Germinal center (tissue), 1 donor: ENCODE results near the gene ZNF160.
"Not testable (repeated sequence)": the region's sequence is repeated elsewhere in the genome, so short reads cannot be mapped to it uniquely, and the experiment has no call there.

Experiments
- DNase-seq: peaks from one replicate; pipeline ENCODE4 v3.0.0; 2012; ENCODE audit warnings: mixed read lengths, low spot score

ZNF160 gene

DNA sequence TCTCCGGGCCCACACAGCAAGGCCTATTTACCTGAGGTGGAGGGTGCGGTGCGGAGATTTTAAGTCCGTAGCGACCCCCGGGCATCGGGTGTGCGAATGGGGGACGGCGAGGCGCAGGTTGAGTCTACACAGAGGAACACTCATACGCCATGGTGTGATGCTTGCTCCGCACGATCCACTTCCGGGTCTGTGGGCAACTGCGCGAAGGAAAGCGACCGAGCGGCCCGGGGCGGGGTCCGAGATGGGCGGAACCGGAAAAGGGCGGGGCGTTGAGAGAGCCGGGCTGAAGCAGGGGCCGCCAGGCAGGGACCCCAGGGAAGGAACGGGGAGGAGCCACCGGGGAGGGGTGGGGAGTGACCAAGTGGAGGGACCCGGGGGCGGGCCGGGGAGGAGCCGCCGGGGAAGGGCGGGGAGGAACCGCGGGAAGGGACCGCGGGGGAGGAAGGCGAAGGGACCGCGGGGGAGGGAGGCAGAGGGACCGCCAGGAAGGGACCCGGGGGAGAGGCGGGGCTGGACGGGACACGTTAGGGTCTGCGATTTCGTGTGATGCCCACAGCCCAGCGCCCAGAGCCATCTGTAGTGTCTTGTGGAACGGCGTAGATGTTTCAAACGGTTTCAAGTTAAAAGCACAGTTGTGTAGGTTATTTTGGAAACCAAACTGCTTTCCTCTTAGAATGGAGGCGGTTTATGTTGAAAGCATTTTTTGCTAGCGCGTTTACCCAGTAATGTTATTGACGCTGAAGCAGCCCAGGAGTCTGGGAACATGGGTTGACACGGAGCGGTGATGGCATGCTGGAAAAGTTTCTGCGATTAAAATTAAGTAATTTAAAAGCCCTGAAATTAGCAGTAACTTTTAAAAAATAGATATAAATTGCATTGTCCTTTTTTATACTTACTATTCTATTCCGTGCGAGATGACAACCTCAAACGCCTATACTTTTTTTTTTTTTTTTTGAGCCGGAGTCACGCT lies at the start of gene ZNF160:
TSS of gene ZNF160 (minus strand) at position 189 of the 970 bp plus-strand sequence. CDS start 17,146 bp downstream, outside the sequence.
- peak; percentile 99 for DNase-seq

DNA sequence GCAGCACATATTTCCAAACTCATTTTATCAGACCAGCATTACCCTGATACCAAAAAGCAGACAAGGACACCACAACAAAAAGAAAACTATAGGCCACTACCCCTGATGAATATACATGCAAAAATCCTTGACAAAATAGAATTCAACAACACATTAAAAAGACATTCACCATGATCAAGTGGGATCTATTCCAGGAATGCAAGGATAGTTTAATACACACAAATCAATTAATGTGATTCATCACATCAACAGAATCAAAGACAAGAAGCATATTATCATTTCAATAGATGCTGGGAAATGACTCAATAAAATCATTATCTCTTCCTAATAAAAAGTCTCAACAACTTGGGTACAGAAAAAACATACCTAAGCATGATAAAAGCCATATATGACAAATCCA lies 44.4 kb upstream of the ZNF160 start:
- DNase-seq: no peak

DNA sequence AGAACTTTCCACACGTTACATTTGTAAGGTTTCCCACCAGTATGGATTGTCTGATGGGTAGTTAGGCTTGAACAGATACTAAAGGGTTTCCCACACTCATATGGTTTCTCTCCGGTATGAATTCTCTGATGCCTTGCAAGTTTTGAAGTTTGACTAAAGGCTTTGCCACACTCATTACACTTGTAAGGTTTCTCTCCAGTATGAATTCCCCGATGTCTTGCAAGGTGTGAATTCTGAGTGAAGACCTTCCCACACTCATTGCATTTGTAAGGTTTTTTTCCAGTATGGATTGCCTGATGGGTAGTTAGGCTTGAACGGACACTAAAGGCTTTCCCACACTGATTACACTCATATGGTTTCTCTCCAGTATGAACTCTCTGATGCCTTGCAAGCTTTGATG lies 37.1 kb upstream of the ZNF160 start:
- no peak for DNase-seq

DNA sequence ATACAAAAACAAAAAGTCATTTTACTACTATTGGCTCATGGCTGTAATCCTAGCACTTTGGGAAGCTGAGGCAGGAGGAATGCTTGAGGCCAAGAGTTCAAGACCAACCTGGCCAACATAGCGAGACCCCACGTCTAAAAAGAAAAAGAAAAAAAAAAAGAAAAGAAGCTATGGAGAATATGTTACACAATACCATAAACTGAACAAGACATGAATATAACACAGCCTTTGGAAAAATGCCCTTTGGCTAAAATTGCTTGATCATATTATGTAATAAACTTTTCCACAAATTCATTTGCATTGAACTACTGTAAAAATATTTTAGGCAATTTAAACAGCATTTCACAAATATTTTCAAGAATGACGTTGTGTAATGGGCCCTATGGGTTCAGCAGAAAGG lies 33.2 kb upstream of the ZNF160 start:
- DNase-seq: no peak

DNA sequence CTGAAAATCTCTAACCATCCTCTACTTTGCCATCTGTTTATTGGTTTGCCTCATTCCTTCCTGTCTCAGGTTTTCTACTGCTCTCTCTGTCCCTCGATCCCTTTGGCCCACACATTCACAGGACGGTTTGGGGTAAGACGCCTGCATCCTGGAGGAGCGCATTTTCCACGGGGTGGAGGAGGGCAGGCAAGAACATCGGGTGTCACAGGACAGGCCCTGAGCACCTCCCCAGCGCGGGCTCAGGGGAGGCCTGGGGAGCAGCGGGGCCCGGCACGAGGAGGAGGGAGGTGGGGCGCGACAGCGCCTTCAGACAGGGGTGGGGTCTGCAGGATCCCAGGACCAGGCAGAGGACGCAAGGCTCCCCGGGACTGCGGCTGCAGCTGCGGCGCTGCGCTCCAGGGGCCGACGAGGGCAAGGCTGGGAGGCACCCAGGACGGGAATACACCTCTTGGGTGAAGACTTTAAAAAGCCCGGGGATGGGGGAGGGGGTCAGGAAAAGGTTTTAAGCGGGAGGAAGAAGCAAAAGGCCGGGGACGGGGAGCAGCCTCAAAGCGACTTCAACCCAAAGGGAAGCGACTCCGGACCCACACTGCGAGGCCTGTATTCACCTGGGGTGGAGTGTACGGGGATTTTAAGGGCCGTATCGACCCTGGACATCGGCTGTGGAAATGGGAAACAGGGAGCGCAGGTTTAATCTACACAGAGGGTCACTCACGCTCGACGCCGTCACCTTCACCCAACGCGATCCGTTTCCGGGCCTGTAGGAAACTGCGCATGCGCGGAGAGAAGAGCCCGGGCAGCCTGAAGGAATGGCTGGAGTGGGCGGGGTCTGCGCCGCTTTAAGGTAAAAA lies 29.1 kb upstream of the ZNF160 start, which contains the start of gene ZNF415:
TSS of gene ZNF415 (minus strand) at position 770 of the 851 bp plus-strand sequence. CDS start 10,234 bp downstream, outside the sequence.
- DNase-seq: peak; percentile 78

DNA sequence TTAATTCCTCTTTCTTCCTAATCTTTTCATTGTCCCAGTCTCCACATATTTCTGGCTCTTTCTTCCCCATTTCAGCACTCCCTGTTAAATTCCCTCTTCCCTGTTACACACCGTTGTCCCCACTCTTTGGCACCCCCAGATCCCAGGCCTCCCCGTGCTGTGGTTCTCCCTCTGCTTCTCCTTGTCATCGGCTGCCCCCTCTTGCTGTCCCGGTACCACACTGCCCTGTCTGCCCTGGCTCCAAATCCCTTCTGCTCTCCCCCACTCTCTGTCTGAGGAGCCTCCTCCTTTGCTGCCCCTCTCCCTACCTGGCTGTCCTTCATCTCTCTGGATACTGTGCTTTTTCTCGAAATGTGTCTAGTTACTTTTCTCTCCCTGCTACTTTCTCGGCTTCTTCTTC lies 28.5 kb upstream of the ZNF160 start:
- DNase-seq: no peak

DNA sequence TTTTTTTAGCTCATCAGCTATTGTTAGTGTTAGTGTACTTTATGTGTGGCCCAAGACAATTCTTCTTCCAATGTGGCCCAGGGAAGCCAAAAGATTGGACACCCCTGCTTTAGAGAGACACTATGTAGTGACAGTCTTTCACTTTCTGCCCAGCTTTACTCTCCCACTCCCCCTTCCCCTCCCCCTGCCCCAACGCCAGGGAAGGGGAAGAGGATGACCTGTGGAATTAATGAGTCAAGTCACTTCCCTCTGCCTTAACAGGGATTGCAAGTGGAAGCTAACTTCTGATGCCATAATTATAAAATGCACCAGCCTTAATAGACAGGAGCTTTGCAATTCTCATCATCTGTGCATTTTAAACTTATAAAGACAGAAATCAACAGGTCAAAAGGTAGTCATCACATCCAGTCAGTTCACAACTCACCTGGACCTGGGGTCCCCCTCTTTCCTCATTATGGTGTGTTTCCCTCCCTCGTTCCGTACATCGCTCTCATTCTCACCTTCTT lies 27.9 kb upstream of the ZNF160 start:
- no peak for DNase-seq

DNA sequence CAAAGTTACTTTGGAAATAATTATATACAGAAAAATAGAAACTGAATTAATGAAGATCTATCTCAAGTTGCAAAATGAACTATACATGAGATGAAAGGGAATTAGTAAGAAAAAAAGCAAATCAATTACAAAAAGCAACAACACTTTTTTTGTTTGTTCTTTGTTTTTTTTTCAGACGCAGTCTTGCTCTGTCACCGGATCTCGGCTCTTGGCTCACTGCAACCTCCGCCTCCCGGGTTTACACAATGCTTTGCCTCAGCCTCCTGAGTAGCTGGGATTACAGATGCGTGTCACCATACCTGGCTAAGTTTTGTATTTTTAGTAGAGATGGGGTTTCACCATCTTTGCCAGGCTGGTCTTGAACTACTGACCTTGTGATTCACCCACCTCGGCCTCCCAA lies 27.3 kb upstream of the ZNF160 start:
- no peak for DNase-seq

DNA sequence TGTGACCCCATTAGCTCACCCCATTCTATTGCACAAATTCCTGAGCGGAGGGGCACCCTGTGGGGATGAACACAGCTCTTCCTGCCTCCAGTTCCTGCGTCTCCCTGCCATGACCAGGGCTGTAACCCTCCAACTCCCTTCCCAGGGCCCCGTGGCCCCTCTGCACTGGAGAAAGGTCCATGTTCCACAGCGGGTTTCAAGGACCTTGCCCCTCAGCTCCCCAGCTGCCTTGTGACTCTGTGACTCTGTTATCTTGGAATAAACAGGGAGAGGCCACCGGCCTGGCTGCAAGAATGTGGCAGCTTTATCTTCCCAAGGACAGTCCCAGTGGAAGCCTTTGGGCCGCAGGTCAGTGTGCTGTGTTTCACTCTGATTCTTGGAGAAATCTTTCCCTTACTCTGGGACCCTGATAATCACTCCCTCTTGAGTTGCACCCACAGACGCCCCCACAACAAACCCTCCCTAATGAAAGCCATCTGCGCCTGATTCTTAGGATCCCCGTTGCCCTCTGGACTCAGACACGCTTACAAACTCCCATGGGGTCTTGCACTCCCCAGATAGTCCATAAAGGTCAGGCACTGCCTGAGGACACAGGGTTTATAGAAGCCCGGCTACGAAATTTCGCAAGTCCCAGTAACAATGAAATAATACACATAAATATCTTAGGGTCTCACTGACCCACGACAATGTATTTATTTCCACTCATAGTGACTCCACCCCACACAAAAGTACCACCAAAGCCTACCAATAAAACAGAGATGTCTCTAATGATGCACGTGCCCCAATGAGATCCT lies 23.7 kb upstream of the ZNF160 start:
- DNase-seq: not testable (repeated sequence)

DNA sequence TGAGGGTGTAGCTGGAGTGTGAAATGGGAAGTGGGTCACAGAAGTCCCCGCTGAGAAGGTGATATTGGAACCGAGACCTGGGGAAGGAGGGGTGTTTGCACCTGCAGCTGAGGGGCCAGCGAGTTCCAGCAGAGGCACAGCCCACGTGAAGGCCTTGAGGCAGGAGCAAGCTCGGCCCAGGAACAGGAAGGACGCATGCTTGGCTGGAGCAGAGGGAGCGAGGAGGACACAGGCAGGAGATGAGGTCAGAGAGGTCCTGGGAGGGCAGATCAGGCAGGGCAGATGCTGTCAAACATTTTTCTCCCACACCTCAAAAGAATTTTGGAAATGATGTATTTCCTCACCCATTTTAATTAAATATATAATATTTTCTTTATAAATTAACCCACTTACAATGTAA lies 20.2 kb upstream of the ZNF160 start:
- DNase-seq: no peak

DNA sequence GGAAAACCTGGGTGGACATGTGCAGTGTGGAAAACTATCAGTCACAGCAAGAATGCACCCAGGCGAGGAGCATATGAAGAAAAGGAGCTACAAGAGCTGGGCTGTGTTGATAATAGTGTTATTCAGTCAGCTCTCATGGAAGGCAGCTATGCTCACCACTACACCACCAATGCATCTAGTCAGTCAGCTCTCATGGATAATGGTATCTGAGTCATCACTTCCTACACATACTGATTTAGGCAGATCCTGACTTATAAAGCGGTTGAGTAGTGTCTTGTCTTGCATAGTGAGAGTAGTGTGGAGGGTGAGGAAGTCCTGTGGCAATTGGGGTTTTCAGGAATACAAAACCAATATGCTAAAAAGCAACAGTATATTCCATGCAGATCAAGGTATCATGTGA lies 9.1 kb upstream of the ZNF160 start:
- DNase-seq: no peak

DNA sequence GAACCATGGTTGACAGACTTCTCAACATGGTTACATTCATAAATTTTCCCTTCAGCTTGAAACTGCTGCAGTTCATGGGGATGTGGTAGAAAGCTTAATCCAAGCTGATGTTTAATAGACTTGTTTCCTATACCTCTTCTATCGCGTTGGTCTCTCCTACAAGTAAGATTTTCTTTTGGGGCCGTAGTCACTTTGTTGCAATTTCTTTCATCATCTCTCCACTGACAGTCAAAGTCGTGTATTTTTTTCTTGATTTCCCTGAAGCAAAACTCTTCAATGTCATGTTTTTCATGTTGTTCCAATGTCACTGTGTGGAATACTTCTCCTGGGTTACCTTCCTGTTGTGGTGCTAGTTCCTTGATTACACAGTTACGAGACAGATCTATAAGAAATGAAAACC lies 6.3 kb upstream of the ZNF160 start:
- DNase-seq: no peak

DNA sequence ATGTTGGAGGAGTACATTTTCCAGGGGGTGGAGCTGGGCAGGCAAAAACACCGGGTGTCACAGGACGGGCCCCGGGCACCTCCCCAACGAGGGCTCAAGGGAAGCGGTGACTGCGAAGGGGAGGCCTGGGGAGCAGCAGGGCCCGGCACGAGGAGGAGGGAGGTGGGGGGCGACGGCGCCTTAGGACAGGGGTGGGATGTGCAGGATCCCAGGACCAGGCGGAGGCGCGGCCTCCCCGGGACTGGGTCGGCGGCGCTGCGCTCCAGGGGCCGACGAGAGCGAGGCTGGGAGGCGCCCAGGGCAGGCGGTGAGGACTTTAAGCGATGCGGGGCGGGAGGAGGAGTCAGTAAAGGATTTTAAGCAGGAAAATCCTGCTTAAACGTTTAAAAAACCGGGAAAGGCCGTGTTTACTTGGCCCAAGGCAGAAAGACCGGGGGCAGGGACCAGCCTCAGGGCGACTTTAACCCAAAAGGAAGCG lies 427 bp downstream of the ZNF160 start:
- DNase-seq: peak; percentile 15

DNA sequence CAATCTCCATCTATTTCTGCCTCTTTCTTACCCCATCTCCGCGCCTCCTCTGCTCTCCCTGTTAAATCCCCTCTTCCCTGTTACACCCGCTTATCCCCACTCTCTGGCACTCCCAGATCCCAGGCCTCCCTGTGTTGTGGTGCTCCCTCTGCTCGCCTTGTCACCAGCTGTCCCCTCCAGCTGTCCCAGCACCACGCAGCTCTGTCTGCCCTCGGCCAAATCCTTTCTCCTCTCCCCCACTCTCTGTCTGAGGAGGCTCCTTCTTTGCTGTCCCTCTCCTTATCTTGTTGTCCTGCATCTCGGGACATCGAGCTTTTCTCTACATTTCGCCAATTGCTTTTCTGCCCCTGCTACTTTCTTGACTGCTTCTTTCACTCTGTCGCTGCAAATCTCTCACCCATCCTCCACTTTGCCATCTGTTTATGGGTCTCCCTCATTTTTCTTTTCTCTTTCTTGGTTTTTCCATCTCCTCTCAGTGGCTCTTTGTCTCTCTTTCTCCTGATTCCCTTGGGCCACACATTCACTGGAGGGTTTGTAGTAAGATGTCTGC lies 941 bp downstream of the ZNF160 start:
- no peak for DNase-seq

DNA sequence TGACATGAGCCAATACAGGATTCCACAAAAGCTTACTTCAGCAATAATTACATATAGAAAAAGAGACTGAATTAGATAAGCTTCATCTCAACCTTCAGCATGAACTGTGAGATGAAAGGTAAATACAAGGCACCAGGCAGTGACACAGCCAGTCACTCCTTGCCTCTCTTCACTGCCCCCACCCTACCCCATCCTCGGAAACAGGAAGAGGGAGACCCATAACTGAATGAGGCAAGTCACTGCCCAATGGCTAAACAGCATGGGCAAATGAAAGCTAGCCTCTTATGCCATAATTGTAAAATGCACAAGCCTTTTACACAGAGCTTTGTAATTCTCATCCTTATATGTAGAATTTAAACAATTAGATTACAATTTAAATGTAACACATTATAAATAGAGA lies 1.7 kb downstream of the ZNF160 start:
- peak; percentile 14 for DNase-seq

DNA sequence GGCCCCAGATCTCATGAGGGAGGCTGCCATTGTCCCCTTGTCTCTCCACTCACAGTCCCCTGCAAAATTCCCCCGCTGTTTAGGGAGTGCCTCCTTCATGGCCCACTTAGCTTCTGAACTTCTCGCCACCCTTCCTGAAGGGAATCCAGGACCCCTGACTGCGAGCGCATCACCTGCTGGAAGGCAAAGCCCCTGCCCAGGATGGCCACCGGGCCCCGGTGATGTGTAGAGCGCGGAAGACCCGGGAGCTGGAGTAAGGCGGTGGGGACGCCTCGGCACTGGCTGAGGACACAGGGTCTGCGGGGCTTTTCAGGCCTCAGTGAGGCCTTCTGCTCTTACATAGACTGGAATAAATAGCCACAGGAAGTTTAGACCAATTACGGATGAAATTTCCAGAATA lies 4.7 kb downstream of the ZNF160 start:
- not testable (repeated sequence) for DNase-seq

DNA sequence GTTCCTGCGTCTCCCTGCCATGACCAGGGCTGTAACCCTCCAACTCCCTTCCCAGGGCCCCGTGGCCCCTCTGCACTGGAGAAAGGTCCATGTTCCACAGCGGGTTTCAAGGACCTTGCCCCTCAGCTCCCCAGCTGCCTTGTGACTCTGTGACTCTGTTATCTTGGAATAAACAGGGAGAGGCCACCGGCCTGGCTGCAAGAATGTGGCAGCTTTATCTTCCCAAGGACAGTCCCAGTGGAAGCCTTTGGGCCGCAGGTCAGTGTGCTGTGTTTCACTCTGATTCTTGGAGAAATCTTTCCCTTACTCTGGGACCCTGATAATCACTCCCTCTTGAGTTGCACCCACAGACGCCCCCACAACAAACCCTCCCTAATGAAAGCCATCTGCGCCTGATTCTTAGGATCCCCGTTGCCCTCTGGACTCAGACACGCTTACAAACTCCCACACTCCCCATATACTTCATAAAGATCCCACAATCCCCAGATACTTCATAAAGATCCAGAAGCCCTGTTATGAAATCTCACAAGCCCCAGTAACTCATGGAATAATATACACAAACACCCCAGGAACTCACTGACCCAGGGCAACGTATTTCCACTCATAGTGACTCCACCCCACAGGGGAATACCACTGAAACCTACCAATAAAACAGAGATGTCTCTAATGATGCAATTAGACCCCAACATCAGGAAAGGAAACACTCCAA lies 6.1 kb downstream of the ZNF160 start:
- not testable (repeated sequence) for DNase-seq

DNA sequence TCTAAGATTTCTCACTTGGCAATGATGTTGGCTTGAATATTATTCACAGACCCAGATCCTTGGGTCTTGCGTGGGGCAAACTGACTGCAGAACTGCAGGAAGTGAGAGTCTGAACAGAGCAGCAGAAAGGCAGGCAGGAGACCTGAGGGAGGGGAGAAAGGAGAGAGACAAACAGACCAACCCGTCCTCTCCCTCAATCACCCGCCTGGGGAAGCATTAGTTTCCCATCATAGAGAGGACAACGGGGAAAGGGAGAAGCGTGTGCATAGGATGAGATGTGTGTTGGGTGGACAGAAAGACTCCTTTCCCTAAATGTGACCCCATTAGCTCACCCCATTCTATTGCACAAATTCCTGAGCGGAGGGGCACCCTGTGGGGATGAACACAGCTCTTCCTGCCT lies 6.6 kb downstream of the ZNF160 start:
- DNase-seq: not testable (repeated sequence)

DNA sequence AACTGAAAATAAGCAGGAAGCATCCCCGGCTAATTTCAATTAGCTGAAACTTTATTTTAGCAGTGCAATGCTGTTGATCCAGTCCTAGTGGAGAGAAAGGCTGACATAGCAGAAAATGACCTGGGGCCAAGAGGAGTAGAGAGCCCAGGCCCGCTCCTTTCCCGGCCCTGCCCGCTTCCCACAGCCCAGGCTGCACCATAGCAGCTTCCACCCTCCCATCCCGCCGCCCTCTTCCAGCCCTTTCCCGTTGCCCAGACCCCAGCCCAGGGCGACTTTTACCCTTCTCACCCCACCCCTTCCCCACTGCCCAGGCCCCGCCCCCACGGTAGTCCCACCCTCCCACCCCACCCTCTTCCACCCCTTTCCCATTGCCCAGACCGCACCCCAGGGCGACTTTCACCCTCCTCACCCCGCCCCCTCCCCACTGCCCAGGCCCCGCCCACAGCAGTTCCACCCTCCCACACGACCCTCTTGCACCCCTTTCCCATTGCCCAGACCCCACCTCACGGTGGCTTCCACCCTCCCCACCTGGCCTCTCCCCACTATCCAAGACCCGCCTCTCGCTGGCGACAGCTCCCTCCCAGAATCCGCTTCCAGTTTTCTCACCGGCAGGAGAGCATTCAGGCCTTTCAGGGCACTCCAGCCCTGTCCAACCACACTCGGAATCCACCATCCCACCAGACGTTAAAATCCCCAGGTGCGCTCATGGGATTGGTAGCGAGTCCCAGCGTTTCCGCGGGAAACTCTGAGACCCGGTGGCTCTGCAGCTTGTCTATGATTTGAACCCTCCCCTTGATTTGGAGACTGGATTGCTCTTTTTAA lies 8.3 kb downstream of the ZNF160 start:
- DNase-seq: no peak

DNA sequence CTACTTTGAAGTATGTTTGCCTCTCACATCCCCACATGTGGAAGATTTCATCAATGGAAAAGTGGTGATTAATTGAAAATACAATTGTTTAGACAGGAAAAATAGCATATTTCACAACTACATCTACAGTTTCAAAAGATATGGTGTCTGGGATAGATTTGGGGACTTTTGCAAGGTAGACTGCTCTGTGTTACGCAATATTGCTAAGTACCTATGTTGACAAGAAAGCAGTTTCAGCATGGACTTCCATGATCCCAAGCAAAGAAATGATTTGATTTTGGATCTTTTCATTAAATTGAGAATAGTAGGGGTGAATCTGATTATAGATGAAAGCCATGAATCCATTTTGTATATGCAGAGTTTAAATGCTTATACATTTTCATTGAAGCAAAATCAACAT lies 10.5 kb downstream of the ZNF160 start:
- no peak for DNase-seq
